ENCODE measurements around the gene AHDC1. TPM values are rescaled to one million over a fixed set of nuclear protein-coding genes. Genes with fewer than 3 reads are reported as not detected.

Gene AHDC1
- total and polyA plus RNA-seq, 9 of the 15 experiments (the other 6 are each of a cell fraction or from before 2014, with no cell fraction given): 0.21 to 36.4 (median 4.7) TPM

GRCh38 chr1:27574871-27575831 lies 28.8 kb downstream of the AHDC1 start (continued):
- peak in 1 of 2 experiments; percentile 8; a peak in 1 of 4 replicates for TF ChIP-seq SIN3A (IDR thresholded peaks at IDR 0.05; ENCODE audit: borderline replicate concordance in 2 of 2, control insufficient read depth in 1 of 2, low read depth in 2 of 2, low read length in 2 of 2)

- peak overlapping the region; percentile 29; the same call in 1 of the 3 replicates for H3K27ac ChIP-seq (ENCODE audit: extremely low read depth, low read depth, low read length)
- no peak for DNase-seq (ENCODE audit: extremely low read depth in 1 of 4, low spot score in 3 of 4)
- in situ Hi-C loops (cut with MboI) (no loop called here), intact Hi-C loops (cut with micrococcal nuclease) (no loop called here)
- no peak overlapping the region for H3K4me3 ChIP-seq
- H3K79me2 ChIP-seq (ENCODE audit: control insufficient read depth, insufficient read depth, low read length): peaks cover 79% of the 10 kb centered on the region
- H3K9me1 ChIP-seq (ENCODE audit: control insufficient read depth, insufficient read depth, low read length): no peaks in the 10 kb centered on the region
- H3K9ac ChIP-seq (ENCODE audit: insufficient read depth in 1 of 2, low read depth in 2 of 2, low read length in 2 of 2): peak overlapping the region; percentile 5 to 84; a peak in 1 of 4 replicates
- peaks cover 9% of the 10 kb centered on the region; the same call in 1 of the 3 replicates for H3K36me3 ChIP-seq (ENCODE audit: control insufficient read depth, insufficient read depth, low read length)
- peak; percentile 48 for FAIRE-seq
- H2AFZ ChIP-seq (ENCODE audit: low read depth, low read length): no peak overlapping the region
- no peak for ATAC-seq
- no peaks in the 10 kb centered on the region for H3K27me3 ChIP-seq (ENCODE audit: control insufficient read depth in 2 of 2, insufficient read depth in 2 of 2, low read length in 2 of 2)
- ChIA-PET POLR2A (interaction anchor here (1.0 kb wide), 3 partner anchors 9 to 22 kb away, joined by 3 to 4 read pairs (median 4); no protein-coding TSS in a partner anchor), CTCF (ENCODE audit: low intra/inter-chr PET ratio) (no interaction called here)
- peak overlapping the region; percentile 23; the same call in 1 of the 2 replicates for H3K4me2 ChIP-seq (ENCODE audit: insufficient read depth, low read length)
- BruUV-seq (replicated peaks): no TSS peak
- peaks cover 31% of the 10 kb centered on the region for H4K20me1 ChIP-seq (replicated peaks; ENCODE audit: control insufficient read depth, insufficient read depth, low read length)
- peaks cover 55 to 67% of the 10 kb centered on the region in 2 experiments for H3K4me1 ChIP-seq (replicated peaks in 1 of 2; ENCODE audit: control insufficient read depth in 2 of 2, insufficient read depth in 2 of 2, low read length in 2 of 2)
- H3K9me3 ChIP-seq (replicated peaks; ENCODE audit: control insufficient read depth, insufficient read depth, low read depth, low read length): no peaks in the 10 kb centered on the region
- 52% methylated on average over 8 of the region's 8 CpGs for WGBS (ENCODE audit: insufficient coverage, low coverage, missing lambda C conversion rate)
- TF ChIP-seq FOXP1 (CRISPR knock-in tag; IDR thresholded peaks at IDR 0.05) (0 out of 2 replicates have a peak, but pooled peaks have one; percentile 43), ZBTB1 (CRISPR knock-in tag; IDR thresholded peaks at IDR 0.05; ENCODE audit: borderline replicate concordance, low read depth) (no peak), ZNF592 (IDR thresholded peaks at IDR 0.05) (no peak), DNMT1 (IDR thresholded peaks at IDR 0.05) (no peak), SP1 (CRISPR knock-in tag; IDR thresholded peaks at IDR 0.05) (peak; percentile 31; the same call in 1 of the 2 replicates), ETV6 (IDR thresholded peaks at IDR 0.05; ENCODE audit: borderline replicate concordance in 1 of 2, low read depth in 2 of 2, low read length in 1 of 2) (no peak), ETV6 (CRISPR knock-in tag; IDR thresholded peaks at IDR 0.05; ENCODE audit: borderline replicate concordance) (no peak), BHLHE40 (IDR thresholded peaks at IDR 0.05; ENCODE audit: low read length) (peak; percentile 56), ZNF212 (CRISPR knock-in tag; IDR thresholded peaks at IDR 0.05) (no peak), CBFB (CRISPR knock-in tag; IDR thresholded peaks at IDR 0.05) (0 out of 2 replicates have a peak, but pooled peaks have one; percentile 1), ESRRA (IDR thresholded peaks at IDR 0.05; ENCODE audit: borderline replicate concordance, low read depth) (peak; percentile 88)
These were observed 29.8 kb downstream of the AHDC1 start for GRCh38 chr1:27574001-27574781.

All from K562 (cell line).